HL-60 (cell line): ENCODE results near the gene CRMP1.

Source experiments
- GABPA ChIP-seq: IDR thresholded peaks from 2 replicates; pipeline ENCODE4 v1.6.1; 2012; ENCODE audit warnings: low read depth
- POLR2AphosphoS5 ChIP-seq: IDR thresholded peaks from 2 replicates; pipeline ENCODE4 v1.6.1; 2012; ENCODE audit warnings: low read depth
- TF ChIP-seq, protein P1 (sequence below): IDR thresholded peaks from one replicate; pipeline ENCODE4 v1.5.1; 2011; ENCODE audit warnings: low read length, control low read depth, inconsistent platforms; ENCODE audit not compliant: insufficient read depth
- TF ChIP-seq, protein P2 (sequence below): IDR thresholded peaks from 2 replicates; pipeline ENCODE4 v1.6.1; 2012; ENCODE audit warnings: low read depth; ENCODE audit not compliant: insufficient replicate concordance

DNA sequence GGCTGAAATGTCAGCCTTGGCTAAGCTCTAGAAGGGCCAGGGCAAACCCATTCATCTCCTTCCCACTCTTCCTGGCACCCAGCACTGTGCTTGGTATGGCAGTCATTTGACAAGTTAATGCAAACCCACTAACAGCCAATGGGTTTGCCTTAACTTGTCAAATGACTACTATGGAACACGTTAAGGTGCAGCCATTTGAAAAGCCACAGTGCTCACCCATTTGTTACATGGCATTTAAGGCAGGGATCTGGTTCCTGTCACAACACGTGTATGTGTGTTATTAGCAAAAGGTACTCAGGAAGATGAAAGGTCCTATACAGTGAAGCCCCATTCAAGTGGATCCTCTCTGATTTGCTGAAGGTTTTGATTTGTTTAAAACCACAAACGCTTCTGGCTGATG, 7.2 kb downstream of the CRMP1 start:
- TF ChIP-seq, protein P1, sequence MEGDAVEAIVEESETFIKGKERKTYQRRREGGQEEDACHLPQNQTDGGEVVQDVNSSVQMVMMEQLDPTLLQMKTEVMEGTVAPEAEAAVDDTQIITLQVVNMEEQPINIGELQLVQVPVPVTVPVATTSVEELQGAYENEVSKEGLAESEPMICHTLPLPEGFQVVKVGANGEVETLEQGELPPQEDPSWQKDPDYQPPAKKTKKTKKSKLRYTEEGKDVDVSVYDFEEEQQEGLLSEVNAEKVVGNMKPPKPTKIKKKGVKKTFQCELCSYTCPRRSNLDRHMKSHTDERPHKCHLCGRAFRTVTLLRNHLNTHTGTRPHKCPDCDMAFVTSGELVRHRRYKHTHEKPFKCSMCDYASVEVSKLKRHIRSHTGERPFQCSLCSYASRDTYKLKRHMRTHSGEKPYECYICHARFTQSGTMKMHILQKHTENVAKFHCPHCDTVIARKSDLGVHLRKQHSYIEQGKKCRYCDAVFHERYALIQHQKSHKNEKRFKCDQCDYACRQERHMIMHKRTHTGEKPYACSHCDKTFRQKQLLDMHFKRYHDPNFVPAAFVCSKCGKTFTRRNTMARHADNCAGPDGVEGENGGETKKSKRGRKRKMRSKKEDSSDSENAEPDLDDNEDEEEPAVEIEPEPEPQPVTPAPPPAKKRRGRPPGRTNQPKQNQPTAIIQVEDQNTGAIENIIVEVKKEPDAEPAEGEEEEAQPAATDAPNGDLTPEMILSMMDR, result no peak
- TF ChIP-seq, protein P2, sequence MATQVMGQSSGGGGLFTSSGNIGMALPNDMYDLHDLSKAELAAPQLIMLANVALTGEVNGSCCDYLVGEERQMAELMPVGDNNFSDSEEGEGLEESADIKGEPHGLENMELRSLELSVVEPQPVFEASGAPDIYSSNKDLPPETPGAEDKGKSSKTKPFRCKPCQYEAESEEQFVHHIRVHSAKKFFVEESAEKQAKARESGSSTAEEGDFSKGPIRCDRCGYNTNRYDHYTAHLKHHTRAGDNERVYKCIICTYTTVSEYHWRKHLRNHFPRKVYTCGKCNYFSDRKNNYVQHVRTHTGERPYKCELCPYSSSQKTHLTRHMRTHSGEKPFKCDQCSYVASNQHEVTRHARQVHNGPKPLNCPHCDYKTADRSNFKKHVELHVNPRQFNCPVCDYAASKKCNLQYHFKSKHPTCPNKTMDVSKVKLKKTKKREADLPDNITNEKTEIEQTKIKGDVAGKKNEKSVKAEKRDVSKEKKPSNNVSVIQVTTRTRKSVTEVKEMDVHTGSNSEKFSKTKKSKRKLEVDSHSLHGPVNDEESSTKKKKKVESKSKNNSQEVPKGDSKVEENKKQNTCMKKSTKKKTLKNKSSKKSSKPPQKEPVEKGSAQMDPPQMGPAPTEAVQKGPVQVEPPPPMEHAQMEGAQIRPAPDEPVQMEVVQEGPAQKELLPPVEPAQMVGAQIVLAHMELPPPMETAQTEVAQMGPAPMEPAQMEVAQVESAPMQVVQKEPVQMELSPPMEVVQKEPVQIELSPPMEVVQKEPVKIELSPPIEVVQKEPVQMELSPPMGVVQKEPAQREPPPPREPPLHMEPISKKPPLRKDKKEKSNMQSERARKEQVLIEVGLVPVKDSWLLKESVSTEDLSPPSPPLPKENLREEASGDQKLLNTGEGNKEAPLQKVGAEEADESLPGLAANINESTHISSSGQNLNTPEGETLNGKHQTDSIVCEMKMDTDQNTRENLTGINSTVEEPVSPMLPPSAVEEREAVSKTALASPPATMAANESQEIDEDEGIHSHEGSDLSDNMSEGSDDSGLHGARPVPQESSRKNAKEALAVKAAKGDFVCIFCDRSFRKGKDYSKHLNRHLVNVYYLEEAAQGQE, result no peak
- no peak for TF ChIP-seq GABPA
- TF ChIP-seq POLR2AphosphoS5, result no peak
